ENCODE measurements around the gene FGF1.

FGF1 gene

GRCh38 chr5:142701673-142702311 lies 15.9 kb upstream of the FGF1 start:
- no peak for ATAC-seq
- TF ChIP-seq TOX (CRISPR knock-in tag; IDR thresholded peaks at IDR 0.05; ENCODE audit: borderline replicate concordance) (no peak), ARNTL (CRISPR knock-in tag; IDR thresholded peaks at IDR 0.05; ENCODE audit: borderline replicate concordance, low read depth) (no peak), CSRNP3 (CRISPR knock-in tag; IDR thresholded peaks at IDR 0.05) (no peak), ZC3H10 (CRISPR knock-in tag; IDR thresholded peaks at IDR 0.05) (no peak), POU6F1 (CRISPR knock-in tag; IDR thresholded peaks at IDR 0.05; ENCODE audit: borderline replicate concordance, low read depth) (no peak), ISL1 (CRISPR knock-in tag; IDR thresholded peaks at IDR 0.05) (no peak), ZFP3 (CRISPR knock-in tag; IDR thresholded peaks at IDR 0.05) (no peak), CSDC2 (CRISPR knock-in tag; IDR thresholded peaks at IDR 0.05) (no peak), ESRRG (CRISPR knock-in tag; IDR thresholded peaks at IDR 0.05) (no peak), CREB5 (CRISPR knock-in tag; IDR thresholded peaks at IDR 0.05; ENCODE audit: low read depth) (no peak), TSHZ2 (CRISPR knock-in tag; IDR thresholded peaks at IDR 0.05) (no peak), RARB (CRISPR knock-in tag; IDR thresholded peaks at IDR 0.05) (no peak), TCF4 (CRISPR knock-in tag; IDR thresholded peaks at IDR 0.05; ENCODE audit: borderline replicate concordance) (no peak), BACH2 (CRISPR knock-in tag; IDR thresholded peaks at IDR 0.05; ENCODE audit: borderline replicate concordance) (no peak), ZFP30 (CRISPR knock-in tag; IDR thresholded peaks at IDR 0.05) (no peak), ZNF565 (CRISPR knock-in tag; conservative IDR thresholded peaks at IDR 0.05; ENCODE audit: low read depth) (no peak), ZNF8 (CRISPR knock-in tag; IDR thresholded peaks at IDR 0.05) (no peak), PPARA (CRISPR knock-in tag; IDR thresholded peaks at IDR 0.05; ENCODE audit: borderline replicate concordance) (no peak), SNAI2 (CRISPR knock-in tag; IDR thresholded peaks at IDR 0.05) (no peak), GLIS3 (CRISPR knock-in tag; IDR thresholded peaks at IDR 0.05) (no peak)

- TF ChIP-seq ZFP3 (CRISPR knock-in tag; IDR thresholded peaks at IDR 0.05): no peak
- TF ChIP-seq OSR1 (CRISPR knock-in tag; IDR thresholded peaks at IDR 0.05): no peak
- no peak for TF ChIP-seq PATZ1 (CRISPR knock-in tag; IDR thresholded peaks at IDR 0.05; ENCODE audit: borderline replicate concordance)
- TF ChIP-seq ZNF70 (CRISPR knock-in tag; IDR thresholded peaks at IDR 0.05): no peak
- no peak for TF ChIP-seq TCF4 (CRISPR knock-in tag; IDR thresholded peaks at IDR 0.05; ENCODE audit: borderline replicate concordance)
- TF ChIP-seq GLIS3 (CRISPR knock-in tag; IDR thresholded peaks at IDR 0.05): no peak
- TF ChIP-seq CSRNP3 (CRISPR knock-in tag; IDR thresholded peaks at IDR 0.05): no peak
- TF ChIP-seq TSHZ2 (CRISPR knock-in tag; IDR thresholded peaks at IDR 0.05): no peak
- ATAC-seq: no peak
Observed at GRCh38 chr5:142700566-142700965, 14.7 kb upstream of the FGF1 start.
